Measurements from ENCODE around the gene CFAP299.

DNA sequence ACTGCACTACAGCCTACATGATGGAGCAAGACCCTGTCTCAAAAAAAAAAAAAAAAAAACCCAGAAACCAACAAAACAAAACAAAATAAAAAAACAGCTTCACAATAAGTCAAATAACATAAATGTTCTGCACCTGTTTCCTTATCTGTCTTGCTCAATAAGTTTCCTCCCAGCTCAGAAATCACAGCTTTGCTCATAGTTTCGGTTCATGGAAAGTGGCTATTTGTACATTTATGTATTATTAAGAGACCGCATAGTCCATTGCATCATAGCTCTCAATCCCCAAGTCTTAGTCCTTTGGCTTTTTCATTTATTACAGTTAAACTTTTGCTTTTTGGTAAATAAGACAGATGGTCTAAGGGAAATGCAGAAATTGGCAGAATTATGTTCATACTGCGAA lies 24.4 kb upstream of the CFAP299 start:
- TF ChIP-seq, protein P1, sequence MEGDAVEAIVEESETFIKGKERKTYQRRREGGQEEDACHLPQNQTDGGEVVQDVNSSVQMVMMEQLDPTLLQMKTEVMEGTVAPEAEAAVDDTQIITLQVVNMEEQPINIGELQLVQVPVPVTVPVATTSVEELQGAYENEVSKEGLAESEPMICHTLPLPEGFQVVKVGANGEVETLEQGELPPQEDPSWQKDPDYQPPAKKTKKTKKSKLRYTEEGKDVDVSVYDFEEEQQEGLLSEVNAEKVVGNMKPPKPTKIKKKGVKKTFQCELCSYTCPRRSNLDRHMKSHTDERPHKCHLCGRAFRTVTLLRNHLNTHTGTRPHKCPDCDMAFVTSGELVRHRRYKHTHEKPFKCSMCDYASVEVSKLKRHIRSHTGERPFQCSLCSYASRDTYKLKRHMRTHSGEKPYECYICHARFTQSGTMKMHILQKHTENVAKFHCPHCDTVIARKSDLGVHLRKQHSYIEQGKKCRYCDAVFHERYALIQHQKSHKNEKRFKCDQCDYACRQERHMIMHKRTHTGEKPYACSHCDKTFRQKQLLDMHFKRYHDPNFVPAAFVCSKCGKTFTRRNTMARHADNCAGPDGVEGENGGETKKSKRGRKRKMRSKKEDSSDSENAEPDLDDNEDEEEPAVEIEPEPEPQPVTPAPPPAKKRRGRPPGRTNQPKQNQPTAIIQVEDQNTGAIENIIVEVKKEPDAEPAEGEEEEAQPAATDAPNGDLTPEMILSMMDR (IDR thresholded peaks at IDR 0.05): no peak
- TF ChIP-seq POLR2A (IDR thresholded peaks at IDR 0.05) (no peak), EP300 (IDR thresholded peaks at IDR 0.05) (no peak), POLR2AphosphoS5 (IDR thresholded peaks at IDR 0.05) (no peak)

Measured in gastroesophageal sphincter (tissue), 3 donors.